Fibroblast of lung (primary cell): ENCODE results near the gene CDH12. TPM values are rescaled to one million over a fixed set of nuclear protein-coding genes. Genes with fewer than 3 reads are reported as not detected.

Experiments used
- DNase-seq, 2 donors: peaks; one replicate each; pipeline versions ENCODE4 v3.0.0 to v3.0.0-alpha.2; 2010; ENCODE audit warnings: low read depth in 2 of 2
- H2AFZ ChIP-seq: 2 replicates; pipeline ENCODE4 v1.5.1; 2012; ENCODE audit warnings: low read length, control low read depth, inconsistent platforms
- H3K27ac ChIP-seq: 2 replicates; pipeline ENCODE4 v1.5.1; 2011; ENCODE audit warnings: low read length, control low read depth; ENCODE audit not compliant: insufficient read depth
- H3K27me3 ChIP-seq: 2 replicates; pipeline ENCODE4 v1.5.1; 2011; ENCODE audit warnings: mild to moderate bottlenecking, low read length; ENCODE audit not compliant: control insufficient read depth, insufficient read depth
- H3K36me3 ChIP-seq: 2 replicates; pipeline ENCODE4 v1.5.1; 2011; ENCODE audit warnings: low read length; ENCODE audit not compliant: control insufficient read depth, insufficient read depth
- H3K4me1 ChIP-seq: 2 replicates; pipeline ENCODE4 v1.5.1; 2011; ENCODE audit warnings: low read length; ENCODE audit not compliant: control insufficient read depth, insufficient read depth; ENCODE audit errors: extremely low read depth
- H3K4me2 ChIP-seq: 2 replicates; pipeline ENCODE4 v1.5.1; 2011; ENCODE audit warnings: low read length, control low read depth; ENCODE audit not compliant: insufficient read depth; ENCODE audit errors: extremely low read depth
- H3K4me3 ChIP-seq, 4 experiments: fragments of 200-600 bp in 1 of 4; sonication (generic) in 1 of 4; replicated peaks in 1 of 4; 2 replicates each; pipeline ENCODE4 v1.5.1; 2011 to 2016; ENCODE audit warnings: low read length in 4 of 4, low read depth in 3 of 4, mild to moderate bottlenecking in 3 of 4, control low read depth in 2 of 4, inconsistent platforms in 1 of 4, mixed read lengths in 1 of 4; ENCODE audit not compliant: insufficient read depth in 1 of 4; ENCODE audit errors: control extremely low read depth in 1 of 4
- H3K79me2 ChIP-seq: 2 replicates; pipeline ENCODE4 v1.5.1; 2012; ENCODE audit warnings: mild to moderate bottlenecking, low read length, inconsistent platforms; ENCODE audit not compliant: control insufficient read depth, insufficient read depth
- H3K9ac ChIP-seq: 2 replicates; pipeline ENCODE4 v1.5.1; 2011; ENCODE audit warnings: mild to moderate bottlenecking, low read length, control low read depth; ENCODE audit not compliant: insufficient read depth
- H3K9me3 ChIP-seq: 2 replicates; pipeline ENCODE4 v1.5.1; 2012; ENCODE audit warnings: low read depth, low read length; ENCODE audit not compliant: control insufficient read depth, insufficient read depth
- H4K20me1 ChIP-seq: 2 replicates; pipeline ENCODE4 v1.5.1; 2011; ENCODE audit warnings: low read length; ENCODE audit not compliant: control insufficient read depth, insufficient read depth; ENCODE audit errors: extremely low read depth
- EZH2 ChIP-seq: IDR thresholded peaks from 2 replicates; pipeline ENCODE4 v1.5.1; 2012; ENCODE audit warnings: low read length, control low read depth, mild to moderate bottlenecking; ENCODE audit errors: missing control alignments
- polyA plus RNA-seq, 2 donors: library from polyadenylated mRNA; depleted of rRNA in 1 of 2; stranded (reverse) in 1 of 2; unstranded in 1 of 2; fragments of >200 nt; gene quantifications; 2 replicates each; pipeline ENCODE4 v1.2.1, GENCODE V29; 2011 to 2012; ENCODE audit warnings: missing spikeins in 1 of 2
- total RNA-seq: library from RNA; depleted of rRNA; stranded (reverse); fragments of >200 nt; gene quantifications from 2 replicates; pipeline ENCODE4 v1.2.1, GENCODE V29; 2014
- TF ChIP-seq, protein P1 (sequence below), 2 donors: IDR thresholded peaks in 1 of 2; conservative IDR thresholded peaks in 1 of 2; 1 replicate in 1 of 2; 2 replicates in 1 of 2; pipeline ENCODE4 v1.5.1; 2011 to 2012; ENCODE audit warnings: low read length in 2 of 2, control low read depth in 1 of 2, inconsistent platforms in 1 of 2, low read depth in 1 of 2, mild to moderate bottlenecking in 1 of 2

CDH12 gene
- total and polyA plus RNA-seq, 2 donors (not counting 1 experiment from before 2014, with no cell fraction given): 0.02 TPM; not detected in 1

DNA sequence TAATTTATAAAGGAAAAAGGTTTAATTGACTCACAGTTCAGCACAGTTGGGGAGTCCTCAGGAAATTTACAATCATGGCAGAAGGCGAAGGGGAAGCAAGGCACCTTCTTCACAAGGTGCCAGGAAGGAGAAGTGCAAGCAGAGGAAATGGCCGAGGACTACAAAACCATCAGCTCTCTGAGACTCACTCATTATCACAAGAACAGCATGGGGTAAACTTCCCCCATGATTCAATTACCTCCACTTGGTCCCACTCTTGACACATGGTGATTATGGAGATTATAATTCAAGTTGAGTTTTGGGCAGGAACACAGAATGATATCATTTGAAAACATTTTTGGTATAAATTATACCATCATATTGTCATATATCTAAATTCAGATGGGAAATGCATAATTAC lies 934.7 kb downstream of the CDH12 start:
- DNase-seq: no peak
- Histone ChIP-seq H3K9me3 (no peaks in the 10 kb centered on the region), H3K4me3 (no peak overlapping the region), H3K27ac (no peak overlapping the region), H2AFZ (no peak overlapping the region), H3K4me1 (no peaks in the 10 kb centered on the region), H3K36me3 (no peaks in the 10 kb centered on the region), H3K9ac (no peak overlapping the region), H4K20me1 (no peaks in the 10 kb centered on the region), H3K79me2 (no peaks in the 10 kb centered on the region), H3K27me3 (no peaks in the 10 kb centered on the region), H3K4me2 (no peak overlapping the region)
- no peak for TF ChIP-seq EZH2
- TF ChIP-seq, protein P1, sequence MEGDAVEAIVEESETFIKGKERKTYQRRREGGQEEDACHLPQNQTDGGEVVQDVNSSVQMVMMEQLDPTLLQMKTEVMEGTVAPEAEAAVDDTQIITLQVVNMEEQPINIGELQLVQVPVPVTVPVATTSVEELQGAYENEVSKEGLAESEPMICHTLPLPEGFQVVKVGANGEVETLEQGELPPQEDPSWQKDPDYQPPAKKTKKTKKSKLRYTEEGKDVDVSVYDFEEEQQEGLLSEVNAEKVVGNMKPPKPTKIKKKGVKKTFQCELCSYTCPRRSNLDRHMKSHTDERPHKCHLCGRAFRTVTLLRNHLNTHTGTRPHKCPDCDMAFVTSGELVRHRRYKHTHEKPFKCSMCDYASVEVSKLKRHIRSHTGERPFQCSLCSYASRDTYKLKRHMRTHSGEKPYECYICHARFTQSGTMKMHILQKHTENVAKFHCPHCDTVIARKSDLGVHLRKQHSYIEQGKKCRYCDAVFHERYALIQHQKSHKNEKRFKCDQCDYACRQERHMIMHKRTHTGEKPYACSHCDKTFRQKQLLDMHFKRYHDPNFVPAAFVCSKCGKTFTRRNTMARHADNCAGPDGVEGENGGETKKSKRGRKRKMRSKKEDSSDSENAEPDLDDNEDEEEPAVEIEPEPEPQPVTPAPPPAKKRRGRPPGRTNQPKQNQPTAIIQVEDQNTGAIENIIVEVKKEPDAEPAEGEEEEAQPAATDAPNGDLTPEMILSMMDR (conservative IDR thresholded peaks at IDR 0.05 in 1 of 2, IDR thresholded peaks at IDR 0.05 in 1 of 2; ENCODE audit: low read depth in 1 of 2, low read length in 2 of 2): no peak

DNA sequence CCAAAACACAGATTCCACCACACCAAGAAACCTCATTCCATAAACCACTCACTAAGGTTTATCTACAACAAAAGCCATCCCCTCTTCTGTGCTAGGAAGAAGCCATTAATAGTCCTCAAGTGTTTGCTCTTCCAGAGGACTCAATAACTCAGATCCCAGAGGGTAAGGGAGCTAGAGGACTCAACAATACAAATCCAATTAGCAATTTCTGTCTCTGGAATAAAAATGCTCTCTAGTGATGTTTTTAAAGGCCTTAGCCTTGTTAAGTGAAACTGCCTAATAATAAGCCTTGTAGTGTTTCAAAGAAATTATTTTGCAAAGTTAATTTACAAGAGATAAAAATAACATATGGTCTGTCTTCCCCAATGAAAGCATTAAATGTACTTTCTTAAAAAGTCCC lies 942.4 kb downstream of the CDH12 start:
- no peaks in the 10 kb centered on the region for H3K9me3 ChIP-seq
- H3K79me2 ChIP-seq: no peaks in the 10 kb centered on the region
- H3K4me2 ChIP-seq: no peak overlapping the region
- H3K4me1 ChIP-seq: no peaks in the 10 kb centered on the region
- no peak overlapping the region for H3K27ac ChIP-seq
- H3K36me3 ChIP-seq: no peaks in the 10 kb centered on the region
- no peak overlapping the region for H3K9ac ChIP-seq
- no peak for DNase-seq
- H3K4me3 ChIP-seq: no peak overlapping the region
- no peak overlapping the region for H2AFZ ChIP-seq
- TF ChIP-seq, protein P1 (conservative IDR thresholded peaks at IDR 0.05 in 1 of 2, IDR thresholded peaks at IDR 0.05 in 1 of 2; ENCODE audit: low read depth in 1 of 2, low read length in 2 of 2): no peak
- no peak for TF ChIP-seq EZH2
- no peaks in the 10 kb centered on the region for H3K27me3 ChIP-seq
- no peaks in the 10 kb centered on the region for H4K20me1 ChIP-seq

DNA sequence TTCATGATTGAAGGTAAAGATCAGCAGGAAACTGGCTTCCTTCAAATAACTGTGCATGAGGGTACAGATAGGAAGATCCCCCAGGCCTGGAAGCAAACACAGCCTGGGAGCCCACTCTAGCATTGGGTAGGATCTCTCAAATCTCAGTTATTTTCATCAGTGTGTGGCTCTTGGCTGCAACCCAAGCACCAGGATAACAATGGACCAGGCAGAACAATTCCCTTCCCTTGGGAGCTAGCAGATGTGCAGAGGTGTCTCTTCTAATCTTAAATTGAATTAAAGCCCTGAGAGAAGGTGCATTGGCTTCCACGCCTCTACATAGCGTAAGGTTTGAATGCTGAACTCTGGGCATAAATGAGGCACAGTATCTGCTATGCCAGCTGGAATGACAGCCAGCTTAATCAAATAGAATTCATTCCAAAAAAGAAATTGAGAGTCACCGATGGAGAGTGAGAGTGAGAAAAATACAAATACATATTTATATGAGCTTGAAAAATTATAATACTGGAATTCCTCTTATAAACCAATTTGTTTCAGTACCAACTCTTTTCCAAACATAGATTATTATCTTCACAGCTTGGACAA lies 957.3 kb downstream of the CDH12 start:
- no peak overlapping the region for H3K4me3 ChIP-seq

More for the DNA sequence above, 957.3 kb downstream of the CDH12 start:
- H2AFZ ChIP-seq: no peak overlapping the region
- no peak for DNase-seq
- H3K79me2 ChIP-seq: no peaks in the 10 kb centered on the region
- no peak overlapping the region for H3K27ac ChIP-seq
- no peaks in the 10 kb centered on the region for H4K20me1 ChIP-seq
- TF ChIP-seq EZH2: no peak
- TF ChIP-seq, protein P1 (conservative IDR thresholded peaks at IDR 0.05 in 1 of 2, IDR thresholded peaks at IDR 0.05 in 1 of 2; ENCODE audit: low read depth in 1 of 2, low read length in 2 of 2): no peak
- H3K4me1 ChIP-seq: no peaks in the 10 kb centered on the region
- H3K27me3 ChIP-seq: no peaks in the 10 kb centered on the region
- H3K36me3 ChIP-seq: no peaks in the 10 kb centered on the region
- no peak overlapping the region for H3K4me2 ChIP-seq
- no peak overlapping the region for H3K9ac ChIP-seq
- H3K9me3 ChIP-seq: no peaks in the 10 kb centered on the region
